K562 (cell line): ENCODE measurements around the gene NAA11. TPM values are rescaled to one million over a fixed set of nuclear protein-coding genes. Genes with fewer than 3 reads are reported as not detected.

Source experiments
- ATAC-seq: fragments of 200-7000 bp; cut with Tn5 transposase; 3 replicates; pipeline ENCODE4 v1.9.1; 2020; ENCODE audit warnings: moderate library complexity
- BruUV-seq: library from RNA; stranded (reverse); fragments of 400-500 nt; replicated peaks from 2 replicates; lab custom pipeline; 2021; lab: Mats Ljungman, UMichigan
- CTCF ChIA-PET: fragments of 300-600 bp; formaldehyde crosslinking; extraction: SDS; loops from one replicate; lab custom pipeline; 2021; ENCODE audit warnings: low intra/inter-chr PET ratio; lab: Yijun Ruan, JAX
- POLR2A ChIA-PET: fragments of 300-600, 350-650 bp; sonication (Branson Sonifier 250); formaldehyde crosslinking; extraction: SDS; loops from one replicate; lab custom pipeline; 2021; ENCODE audit warnings: antibody characterized with exemption, inconsistent platforms; lab: Yijun Ruan, JAX
- DNase-seq, 4 experiments: peaks; one replicate each; pipeline versions ENCODE4 v3.0.0 to v3.0.0-alpha.2; 2011 to 2018; ENCODE audit warnings: low spot score in 3 of 4, mixed read lengths in 3 of 4; ENCODE audit errors: extremely low read depth in 1 of 4
- FAIRE-seq: peaks from 2 replicates; lab custom pipeline; 2011; peaks lifted over from hg19 to GRCh38; lab: Jason Lieb, UNC
- H2AFZ ChIP-seq: 2 replicates; pipeline ENCODE4 v1.6.0; 2011; ENCODE audit warnings: low read depth, low read length, control low read depth, inconsistent platforms
- H3K27ac ChIP-seq: fragments of 200-600 bp; 3 replicates; pipeline ENCODE4 v1.8.0; 2011; ENCODE audit warnings: low read depth, mild to moderate bottlenecking, control low read depth, inconsistent platforms, low read length, moderate library complexity, mixed read lengths; ENCODE audit errors: extremely low read depth
- H3K27me3 ChIP-seq, 2 experiments: fragments of 300-600 bp in 1 of 2; 2 replicates in 1 of 2; 3 replicates in 1 of 2; pipeline versions ENCODE4 v1.6.0 to v1.8.0; 2011; ENCODE audit warnings: inconsistent platforms in 2 of 2, low read length in 2 of 2, mild to moderate bottlenecking in 1 of 2, mixed read lengths in 1 of 2, moderate library complexity in 1 of 2; ENCODE audit not compliant: control insufficient read depth in 2 of 2, insufficient read depth in 2 of 2
- H3K36me3 ChIP-seq: fragments of 300-600 bp; 3 replicates; pipeline ENCODE4 v1.8.0; 2011; ENCODE audit warnings: mild to moderate bottlenecking, low read length, inconsistent platforms; ENCODE audit not compliant: control insufficient read depth, insufficient read depth
- H3K4me1 ChIP-seq, 2 experiments: fragments of 200-600 bp in 1 of 2; replicated peaks in 1 of 2; 2 replicates in 1 of 2; 3 replicates in 1 of 2; pipeline versions ENCODE4 v1.5.1 to v1.8.0; 2011; ENCODE audit warnings: inconsistent platforms in 2 of 2, low read length in 2 of 2, mild to moderate bottlenecking in 1 of 2, mixed read lengths in 1 of 2, moderate library complexity in 1 of 2; ENCODE audit not compliant: control insufficient read depth in 2 of 2, insufficient read depth in 2 of 2
- H3K4me2 ChIP-seq: 2 replicates; pipeline ENCODE4 v1.6.1; 2011; ENCODE audit warnings: low read length, control low read depth, inconsistent platforms, mixed read lengths; ENCODE audit not compliant: insufficient read depth
- H3K4me3 ChIP-seq: fragments of 200-600 bp; sonication (generic), shearing (Covaris generic); 2 replicates; pipeline ENCODE4 v1.5.1; 2016; ENCODE audit warnings: control low read depth, inconsistent platforms
- H3K79me2 ChIP-seq: fragments of 200-600 bp; 3 replicates; pipeline ENCODE4 v1.8.0; 2011; ENCODE audit warnings: low read length, inconsistent platforms; ENCODE audit not compliant: control insufficient read depth, insufficient read depth
- H3K9ac ChIP-seq, 2 experiments: 2 replicates each; pipeline versions ENCODE4 v1.6.0 to v1.6.1; 2011; ENCODE audit warnings: low read depth in 2 of 2, low read length in 2 of 2, control low read depth in 1 of 2, inconsistent platforms in 1 of 2, mild to moderate bottlenecking in 1 of 2, mixed read lengths in 1 of 2; ENCODE audit not compliant: insufficient read depth in 1 of 2
- H3K9me1 ChIP-seq: one replicate; pipeline ENCODE4 v1.6.0; 2011; ENCODE audit warnings: inconsistent platforms, mild to moderate bottlenecking, low read length, moderate library complexity; ENCODE audit not compliant: control insufficient read depth, insufficient read depth
- H3K9me3 ChIP-seq: replicated peaks from 2 replicates; pipeline ENCODE4 v1.5.1; 2011; ENCODE audit warnings: low read depth, low read length, inconsistent platforms; ENCODE audit not compliant: control insufficient read depth, insufficient read depth
- H4K20me1 ChIP-seq: replicated peaks from 2 replicates; pipeline ENCODE4 v1.6.1; 2011; ENCODE audit warnings: low read length, inconsistent platforms, mixed read lengths; ENCODE audit not compliant: control insufficient read depth, insufficient read depth
- CBFB ChIP-seq: sonication (generic); formaldehyde crosslinking; IDR thresholded peaks from 2 replicates; pipeline ENCODE4 v1.4.0; 2020; ENCODE audit warnings: mild to moderate bottlenecking, missing genetic modification reagents
- MBD2 ChIP-seq: sonication (generic); IDR thresholded peaks from 2 replicates; pipeline ENCODE4 v1.6.1; 2016; ENCODE audit warnings: low read depth, borderline replicate concordance
- WGBS: fragments of 100-300 bp; shearing (Covaris generic); methylation state at CpG from one replicate; pipeline ENCODE4 v1.1.6; 2016; ENCODE audit warnings: low coverage, mixed read lengths; ENCODE audit not compliant: insufficient coverage; ENCODE audit errors: missing lambda C conversion rate; 5-methylcytosine and 5-hydroxymethylcytosine counted together
- in situ Hi-C: fragments of 300-500 bp; cut with MboI; formaldehyde crosslinking; loops from 4 replicates; pipeline ENCODE4 v1.15.0; 2018; ENCODE audit warnings: inconsistent platforms, mixed read lengths
- intact Hi-C: fragments of 100-400 bp; cut with micrococcal nuclease; formaldehyde crosslinking; loops from 2 replicates; pipeline ENCODE4 v1.14.2; 2022
- polyA plus RNA-seq, 8 experiments: library from polyadenylated mRNA; depleted of rRNA in 4 of 8; stranded (reverse) in 5 of 8; unstranded in 3 of 8; fragments of >200 nt; fragmentation: Nextera tagmentation in 2 of 8; fragmentation: Illumina TruSeq in 1 of 8; extraction: Ambion mirVana in 2 of 8; extraction: Trizol in 1 of 8; gene quantifications; 2 replicates each; pipeline versions ENCODE4 v1.2.1 to v1.2.3, GENCODE V29; 2011 to 2014; ENCODE audit warnings: inconsistent platforms in 1 of 8, missing spikeins in 1 of 8
- total RNA-seq, 7 experiments: library from RNA; depleted of rRNA in 6 of 7; stranded (reverse); fragments of >200 nt in 6 of 7; fragmentation: Illumina TruSeq in 2 of 7; extraction: Trizol in 2 of 7; gene quantifications; 2 replicates each; pipeline versions ENCODE4 v1.2.1 to v1.2.3, GENCODE V29; 2011 to 2021; ENCODE audit warnings: low replicate concordance in 1 of 7

Gene NAA11
- total and polyA plus RNA-seq, 9 of the 15 experiments (the other 6 are each of a cell fraction or from before 2014, with no cell fraction given) = 17.1 to 34.6 (median 23.1) TPM

DNA sequence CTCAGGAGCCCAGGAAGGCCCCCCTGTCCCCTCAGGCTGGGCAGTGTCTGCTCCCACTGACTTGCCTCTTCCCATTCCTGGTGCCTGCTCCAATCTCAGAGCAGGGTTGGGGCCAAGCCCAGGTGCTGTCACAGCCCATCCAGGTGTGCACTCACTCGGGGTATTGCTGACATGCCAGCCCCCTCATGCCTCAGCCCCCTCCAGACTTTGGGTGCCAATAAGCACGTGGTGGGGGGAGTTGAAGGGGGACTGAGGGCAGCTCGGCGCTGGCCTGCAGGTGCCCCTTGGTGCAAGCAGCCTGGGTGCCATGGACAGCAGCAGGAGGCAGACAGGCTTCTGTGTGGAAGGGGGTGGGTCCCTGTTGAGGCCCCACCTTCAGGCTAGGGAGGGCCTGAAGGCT, 28.4 kb downstream of the NAA11 start:
- DNase-seq (no peak), ATAC-seq (no peak; the same call in 2 of the 3 replicates), FAIRE-seq (no peak)
- H3K79me2 ChIP-seq = no peaks in the 10 kb centered on the region
- H2AFZ ChIP-seq = no peak overlapping the region
- CTCF ChIA-PET = no interaction called here
- H3K9me3 ChIP-seq = no peaks in the 10 kb centered on the region
- 24% methylated on average over 4 of the region's 4 CpGs for WGBS
- H3K27me3 ChIP-seq = no peaks in the 10 kb centered on the region
- no TSS peak for BruUV-seq
- no peak overlapping the region for H3K4me2 ChIP-seq
- POLR2A ChIA-PET = no interaction called here
- no peak overlapping the region for H3K9ac ChIP-seq
- no peak overlapping the region for H3K4me3 ChIP-seq
- peaks cover 3 to 14% of the 10 kb centered on the region in 2 experiments; a peak in 2 of 5 replicates for H3K4me1 ChIP-seq
- no peaks in the 10 kb centered on the region; the same call in 2 of the 3 replicates for H3K36me3 ChIP-seq
- H3K9me1 ChIP-seq = no peaks in the 10 kb centered on the region
- no peaks in the 10 kb centered on the region for H4K20me1 ChIP-seq
- intact Hi-C loops (loop anchor here (5.0 kb wide), 1 partner anchor 255 kb away; no protein-coding TSS in a partner anchor), in situ Hi-C loops (no loop called here)
- TF ChIP-seq MBD2 = no peak
- H3K27ac ChIP-seq = no peak overlapping the region

DNA sequence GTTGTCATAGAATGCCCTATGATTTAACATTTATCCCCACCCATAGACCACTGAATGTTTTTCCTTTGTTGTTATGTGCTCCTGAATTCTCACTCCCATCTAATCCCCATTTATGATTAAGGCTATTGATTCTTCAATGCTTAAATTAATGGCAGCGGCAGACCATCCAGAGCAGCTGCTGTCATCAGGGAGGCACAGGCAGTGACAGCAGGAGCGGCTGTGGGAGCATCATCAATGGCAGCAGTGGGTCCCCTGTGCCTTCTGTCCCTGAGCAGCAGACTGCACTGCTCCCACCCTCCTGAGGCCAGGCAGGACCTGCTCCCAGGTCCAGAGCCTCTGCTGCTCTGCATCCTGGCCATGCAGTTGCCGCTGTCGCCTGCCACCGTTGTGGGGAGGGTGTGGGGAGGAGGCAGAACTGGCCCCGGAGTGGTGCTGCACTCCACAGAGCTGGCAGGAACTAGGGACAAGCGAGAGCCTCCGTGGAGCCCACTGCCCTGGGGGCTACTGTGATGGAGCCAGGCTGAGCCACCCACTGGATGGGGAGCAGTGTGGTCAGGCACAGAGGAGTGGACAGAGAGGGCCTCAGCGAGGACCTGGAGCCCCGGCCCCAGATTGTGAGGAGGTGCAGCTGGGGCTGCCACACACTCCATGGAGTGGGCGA, 29.0 kb downstream of the NAA11 start:
- Histone ChIP-seq H3K4me3 (no peak overlapping the region), H3K79me2 (no peaks in the 10 kb centered on the region), H3K27me3 (no peaks in the 10 kb centered on the region), H3K27ac (no peak overlapping the region), H3K36me3 (no peaks in the 10 kb centered on the region; the same call in 2 of the 3 replicates), H2AFZ (no peak overlapping the region), H3K9ac (no peak overlapping the region), H4K20me1 (no peaks in the 10 kb centered on the region), H3K9me1 (no peaks in the 10 kb centered on the region), H3K4me2 (no peak overlapping the region), H3K4me1 (peaks cover 3 to 14% of the 10 kb centered on the region in 2 experiments; a peak in 2 of 5 replicates), H3K9me3 (no peaks in the 10 kb centered on the region)
- WGBS = 65% methylated on average over 11 of the region's 11 CpGs
- TF ChIP-seq CBFB (CRISPR knock-in tag) = no peak
- ATAC-seq = no peak
- CTCF ChIA-PET = no interaction called here
- no peak for DNase-seq
- intact Hi-C loops = loop anchor here (5.0 kb wide), 1 partner anchor 255 kb away; no protein-coding TSS in a partner anchor
- no TSS peak for BruUV-seq
- POLR2A ChIA-PET = no interaction called here
- in situ Hi-C loops = no loop called here
- no peak for FAIRE-seq
